ENCODE measurements around the gene BRMS1L.

DNA sequence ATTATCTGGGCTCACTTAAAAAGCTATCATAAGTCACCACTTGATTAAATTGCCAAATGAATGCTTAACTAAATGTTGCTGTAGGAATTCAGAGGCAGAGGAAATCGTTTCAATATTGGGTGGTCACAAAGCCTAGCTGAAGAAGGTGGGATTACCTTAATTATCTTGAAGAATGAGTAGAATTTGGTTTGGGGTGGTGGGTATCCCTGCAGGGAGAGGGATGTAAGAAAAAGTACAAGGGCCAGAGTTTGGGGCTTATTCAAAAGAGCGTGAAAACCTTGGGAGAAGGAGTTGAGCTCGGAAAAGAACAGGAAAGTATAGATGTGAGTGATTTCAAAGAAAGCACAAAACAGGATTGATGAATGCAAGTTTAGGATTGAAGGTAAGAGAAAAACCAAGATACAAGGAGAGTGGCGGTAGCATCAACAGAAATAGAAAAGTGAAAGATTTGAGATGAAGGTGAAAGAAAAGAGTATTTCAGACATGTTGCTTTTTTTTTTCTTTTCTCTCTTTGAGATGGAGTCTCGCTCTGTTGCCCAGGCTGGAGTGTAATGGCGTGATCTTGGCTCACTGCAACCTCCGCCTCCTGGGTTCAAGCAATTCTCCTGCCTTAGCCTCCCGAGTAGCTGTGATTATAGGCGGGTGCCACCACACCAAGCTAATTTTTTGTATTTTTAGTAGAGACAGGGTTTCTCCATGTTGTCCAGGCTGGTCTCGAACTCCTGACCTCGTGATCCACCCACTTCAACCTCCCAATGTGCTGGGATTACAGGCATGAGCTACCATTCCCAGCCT, 1.7 kb downstream of the BRMS1L start:
- TF ChIP-seq, protein P1, sequence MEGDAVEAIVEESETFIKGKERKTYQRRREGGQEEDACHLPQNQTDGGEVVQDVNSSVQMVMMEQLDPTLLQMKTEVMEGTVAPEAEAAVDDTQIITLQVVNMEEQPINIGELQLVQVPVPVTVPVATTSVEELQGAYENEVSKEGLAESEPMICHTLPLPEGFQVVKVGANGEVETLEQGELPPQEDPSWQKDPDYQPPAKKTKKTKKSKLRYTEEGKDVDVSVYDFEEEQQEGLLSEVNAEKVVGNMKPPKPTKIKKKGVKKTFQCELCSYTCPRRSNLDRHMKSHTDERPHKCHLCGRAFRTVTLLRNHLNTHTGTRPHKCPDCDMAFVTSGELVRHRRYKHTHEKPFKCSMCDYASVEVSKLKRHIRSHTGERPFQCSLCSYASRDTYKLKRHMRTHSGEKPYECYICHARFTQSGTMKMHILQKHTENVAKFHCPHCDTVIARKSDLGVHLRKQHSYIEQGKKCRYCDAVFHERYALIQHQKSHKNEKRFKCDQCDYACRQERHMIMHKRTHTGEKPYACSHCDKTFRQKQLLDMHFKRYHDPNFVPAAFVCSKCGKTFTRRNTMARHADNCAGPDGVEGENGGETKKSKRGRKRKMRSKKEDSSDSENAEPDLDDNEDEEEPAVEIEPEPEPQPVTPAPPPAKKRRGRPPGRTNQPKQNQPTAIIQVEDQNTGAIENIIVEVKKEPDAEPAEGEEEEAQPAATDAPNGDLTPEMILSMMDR (IDR thresholded peaks at IDR 0.05): no peak
- TF ChIP-seq TAF1 (IDR thresholded peaks at IDR 0.05; ENCODE audit: borderline replicate concordance, low read depth, low read length): no peak
- TF ChIP-seq, protein P2, sequence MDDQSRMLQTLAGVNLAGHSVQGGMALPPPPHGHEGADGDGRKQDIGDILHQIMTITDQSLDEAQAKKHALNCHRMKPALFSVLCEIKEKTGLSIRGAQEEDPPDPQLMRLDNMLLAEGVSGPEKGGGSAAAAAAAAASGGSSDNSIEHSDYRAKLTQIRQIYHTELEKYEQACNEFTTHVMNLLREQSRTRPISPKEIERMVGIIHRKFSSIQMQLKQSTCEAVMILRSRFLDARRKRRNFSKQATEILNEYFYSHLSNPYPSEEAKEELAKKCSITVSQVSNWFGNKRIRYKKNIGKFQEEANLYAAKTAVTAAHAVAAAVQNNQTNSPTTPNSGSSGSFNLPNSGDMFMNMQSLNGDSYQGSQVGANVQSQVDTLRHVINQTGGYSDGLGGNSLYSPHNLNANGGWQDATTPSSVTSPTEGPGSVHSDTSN (IDR thresholded peaks at IDR 0.05): no peak
- TF ChIP-seq YY1 (IDR thresholded peaks at IDR 0.05; ENCODE audit: low read depth): no peak
- no peak for TF ChIP-seq MEF2A (IDR thresholded peaks at IDR 0.05; ENCODE audit: borderline replicate concordance, low read depth)
- TF ChIP-seq EZH2phosphoT487 (IDR thresholded peaks at IDR 0.05; ENCODE audit: borderline replicate concordance, low read depth): no peak
- no peak for TF ChIP-seq GABPA (IDR thresholded peaks at IDR 0.05; ENCODE audit: low read depth)

Measured in SK-N-SH (cell line).